Erythroblast (primary cell): ENCODE data around the gene NAPG.

ENCODE experiments used
- GATA1 ChIP-seq: IDR thresholded peaks from 2 replicates; pipeline ENCODE4 v1.6.1; 2011; ENCODE audit warnings: low read depth, mild to moderate bottlenecking, control low read depth, low read length, moderate library complexity
- POLR2A ChIP-seq: IDR thresholded peaks from 2 replicates; pipeline ENCODE4 v1.6.1; 2011; ENCODE audit warnings: mild to moderate bottlenecking, low read length

GRCh38 chr18:10558967-10559298 lies 33.1 kb downstream of the NAPG start:
- TF ChIP-seq POLR2A (no peak), GATA1 (no peak)
